Stimulated activated CD4-positive, alpha-beta T cell treated with anti-CD3 and anti-CD28 coated beads, Interleukin-12 subunit alpha, Interleukin-12 subunit beta, amount 100 ng/mL, for 48 hours (primary cell): ENCODE data around the gene ZNF385D.

Source experiments
- DNase-seq, 3 donors: peaks; one replicate each; pipeline ENCODE4 v3.0.0-alpha.2; 2020; ENCODE audit warnings: low read depth in 2 of 3, low spot score in 1 of 3

ZNF385D gene

GRCh38 chr3:21618695-21619094 is 132.3 kb downstream of the ZNF385D start:
- DNase-seq: no peak

- no peak for DNase-seq
Measured at GRCh38 chr3:21613372-21614070, 137.5 kb downstream of the ZNF385D start.

- DNase-seq: no peak
Measured at GRCh38 chr3:21601178-21601577, 149.8 kb downstream of the ZNF385D start.

- no peak for DNase-seq
Measured at GRCh38 chr3:21599890-21600289, 151.1 kb downstream of the ZNF385D start.

GRCh38 chr3:21592828-21593227 is 158.2 kb downstream of the ZNF385D start:
- no peak for DNase-seq

GRCh38 chr3:21587894-21588293 is 163.1 kb downstream of the ZNF385D start:
- no peak for DNase-seq

- no peak for DNase-seq
Measured at GRCh38 chr3:21585216-21585740, 165.7 kb downstream of the ZNF385D start.

- no peak for DNase-seq
Measured at GRCh38 chr3:21573291-21573690, 177.7 kb downstream of the ZNF385D start.

GRCh38 chr3:21564531-21564930 is 186.5 kb downstream of the ZNF385D start:
- no peak for DNase-seq

- DNase-seq: no peak
Measured at GRCh38 chr3:21562243-21562642, 188.8 kb downstream of the ZNF385D start.

- no peak for DNase-seq
Measured at GRCh38 chr3:21561472-21561871, 189.5 kb downstream of the ZNF385D start.

GRCh38 chr3:21551019-21551418 is 200.0 kb downstream of the ZNF385D start:
- DNase-seq: no peak

- DNase-seq: no peak
Measured at GRCh38 chr3:21544076-21544462, 206.9 kb downstream of the ZNF385D start.

- DNase-seq: no peak
Measured at GRCh38 chr3:21543380-21544075, 207.5 kb downstream of the ZNF385D start.

- DNase-seq: no peak
Measured at GRCh38 chr3:21542656-21543379, 208.2 kb downstream of the ZNF385D start.

- no peak for DNase-seq
Measured at GRCh38 chr3:21540265-21540664, 210.7 kb downstream of the ZNF385D start.

- no peak for DNase-seq
Measured at GRCh38 chr3:21534462-21534861, 216.5 kb downstream of the ZNF385D start.

- DNase-seq: no peak
Measured at GRCh38 chr3:21533002-21533401, 218.0 kb downstream of the ZNF385D start.

- no peak for DNase-seq
Measured at GRCh38 chr3:21531909-21532308, 219.1 kb downstream of the ZNF385D start.

GRCh38 chr3:21528291-21528995 is 222.6 kb downstream of the ZNF385D start:
- DNase-seq: no peak

- no peak for DNase-seq
Measured at GRCh38 chr3:21526461-21526860, 224.5 kb downstream of the ZNF385D start.
